HCT116 (cell line): ENCODE measurements around the gene MMP21. TPM values are rescaled to one million over a fixed set of nuclear protein-coding genes. Genes with fewer than 3 reads are reported as not detected.

Experiments
- ATAC-seq: fragments of 200-7000 bp; cut with Tn5 transposase; 2 replicates; pipeline ENCODE4 v1.9.1; 2020; ENCODE audit warnings: mild to moderate bottlenecking, moderate library complexity
- BruUV-seq: library from RNA; stranded (reverse); fragments of 400-500 nt; replicated peaks from 2 replicates; lab custom pipeline; 2021; lab: Mats Ljungman, UMichigan
- CTCF ChIA-PET: fragments of 300-600 bp; sonication (Branson Sonifier 250); formaldehyde crosslinking; loops from one replicate; lab custom pipeline; 2021; ENCODE audit warnings: antibody characterized with exemption; lab: Charles Lee
- POLR2A ChIA-PET: fragments of 300-600, 350-600 bp; sonication (Branson Sonifier 250); formaldehyde crosslinking; loops from one replicate; lab custom pipeline; 2021; ENCODE audit warnings: antibody characterized with exemption; lab: Charles Lee
- RAD21 ChIA-PET, 2 experiments: fragments of 300-600 bp; sonication (Branson Sonifier 250); formaldehyde crosslinking; loops; one replicate each; lab custom pipeline; 2023; ENCODE audit warnings: low total read pairs in 2 of 2; ENCODE audit not compliant: uncharacterized antibody in 2 of 2, unreplicated experiment in 2 of 2, low non-redundant PET in 1 of 2; lab: Charles Lee
- DNase-seq: peaks from one replicate; pipeline ENCODE4 v3.0.0-alpha.2; 2010; ENCODE audit warnings: low read depth, low spot score
- H2AFZ ChIP-seq: fragments of 200-600 bp; shearing (Covaris generic), sonication (generic); 2 replicates; pipeline ENCODE4 v1.6.1; 2017; ENCODE audit warnings: low read depth, mixed run types, mixed read lengths, antibody characterized with exemption, low read length; ENCODE audit not compliant: poor library complexity, severe bottlenecking
- H3K27ac ChIP-seq: 2 replicates; pipeline ENCODE4 v1.5.1; 2012; ENCODE audit warnings: low read depth, low read length
- H3K27me3 ChIP-seq: fragments of 200-600 bp; sonication (generic); 2 replicates; pipeline ENCODE4 v1.6.1; 2016; ENCODE audit warnings: mixed run types, low read length, mixed read lengths; ENCODE audit not compliant: insufficient read depth
- H3K36me3 ChIP-seq, 2 experiments: fragments of 200-500 bp in 1 of 2; fragments of 200-600 bp in 1 of 2; sonication (Bioruptor generic) in 1 of 2; sonication (generic) in 1 of 2; 2 replicates each; pipeline versions ENCODE4 v1.5.1 to v1.6.1; 2014 to 2016; ENCODE audit warnings: low read length in 2 of 2, inconsistent platforms in 1 of 2, mixed read lengths in 1 of 2, mixed run types in 1 of 2; ENCODE audit not compliant: insufficient read depth in 2 of 2, control insufficient read depth in 1 of 2
- H3K4me1 ChIP-seq, 2 experiments: fragments of 200-600 bp in 1 of 2; sonication (generic) in 1 of 2; 2 replicates each; pipeline versions ENCODE4 v1.5.1 to v1.6.1; 2012 to 2017; ENCODE audit warnings: low read length in 2 of 2, inconsistent platforms in 1 of 2, mild to moderate bottlenecking in 1 of 2, mixed read lengths in 1 of 2, mixed run types in 1 of 2, moderate library complexity in 1 of 2; ENCODE audit not compliant: insufficient read depth in 2 of 2, control insufficient read depth in 1 of 2
- H3K4me2 ChIP-seq: fragments of 200-600 bp; sonication (generic); 2 replicates; pipeline ENCODE4 v1.6.1; 2017; ENCODE audit warnings: mixed run types, low read length, mixed read lengths
- H3K4me3 ChIP-seq, 2 experiments: fragments of 200-600 bp in 1 of 2; sonication (generic) in 1 of 2; replicated peaks in 1 of 2; 2 replicates each; pipeline ENCODE4 v1.5.1; 2011 to 2016; ENCODE audit warnings: low read length in 2 of 2, control low read depth in 1 of 2, low read depth in 1 of 2, mild to moderate bottlenecking in 1 of 2, mixed read lengths in 1 of 2, mixed run types in 1 of 2
- H3K79me2 ChIP-seq: fragments of 200-600 bp; sonication (generic); 2 replicates; pipeline ENCODE4 v1.6.1; 2017; ENCODE audit warnings: mild to moderate bottlenecking, mixed run types, low read length, moderate library complexity, mixed read lengths; ENCODE audit not compliant: insufficient read depth
- H3K9ac ChIP-seq: fragments of 200-600 bp; sonication (generic); 2 replicates; pipeline ENCODE4 v1.6.1; 2016; ENCODE audit warnings: low read length, mixed read lengths
- H3K9me2 ChIP-seq: fragments of 200-600 bp; sonication (generic), shearing (Covaris generic); 2 replicates; pipeline ENCODE4 v1.6.1; 2017; ENCODE audit warnings: mixed run types, mild to moderate bottlenecking, moderate library complexity; ENCODE audit not compliant: insufficient read depth
- H3K9me3 ChIP-seq, 2 experiments: fragments of 200-500 bp in 1 of 2; fragments of 200-600 bp in 1 of 2; sonication (Bioruptor generic) in 1 of 2; sonication (generic) in 1 of 2; 2 replicates each; pipeline ENCODE4 v1.6.1; 2014 to 2017; ENCODE audit warnings: low read length in 2 of 2, mixed read lengths in 2 of 2, inconsistent platforms in 1 of 2, low read depth in 1 of 2, mild to moderate bottlenecking in 1 of 2, mixed run types in 1 of 2, moderate library complexity in 1 of 2; ENCODE audit not compliant: control insufficient read depth in 1 of 2, insufficient read depth in 1 of 2
- H4K20me1 ChIP-seq: fragments of 200-600 bp; sonication (generic), shearing (Covaris generic); 2 replicates; pipeline ENCODE4 v1.6.1; 2017; ENCODE audit warnings: mixed run types, mild to moderate bottlenecking, moderate library complexity; ENCODE audit not compliant: insufficient read depth
- CBX3 ChIP-seq: IDR thresholded peaks from 2 replicates; pipeline ENCODE4 v1.6.1; 2012; ENCODE audit warnings: low read depth
- CEBPB ChIP-seq: IDR thresholded peaks from 2 replicates; pipeline ENCODE4 v1.6.1; 2012; ENCODE audit warnings: low read depth
- EGR1 ChIP-seq: IDR thresholded peaks from 2 replicates; pipeline ENCODE4 v1.6.1; 2012; ENCODE audit warnings: low read depth
- ELF1 ChIP-seq: IDR thresholded peaks from 2 replicates; pipeline ENCODE4 v1.6.1; 2012; ENCODE audit warnings: low read depth, borderline replicate concordance
- EZH2phosphoT487 ChIP-seq: fragments of 200-600 bp; IDR thresholded peaks from 2 replicates; pipeline ENCODE4 v1.6.1; 2018; ENCODE audit warnings: antibody characterized with exemption, borderline replicate concordance
- FOSL1 ChIP-seq: IDR thresholded peaks from 2 replicates; pipeline ENCODE4 v1.6.1; 2012; ENCODE audit warnings: low read depth
- JUND ChIP-seq: IDR thresholded peaks from 2 replicates; pipeline ENCODE4 v1.6.1; 2012
- POLR2A ChIP-seq: IDR thresholded peaks from 2 replicates; pipeline ENCODE4 v1.7.0; 2011; ENCODE audit warnings: borderline replicate concordance; ENCODE audit not compliant: insufficient read depth, insufficient read length; ENCODE audit errors: extremely low read depth
- POLR2AphosphoS5 ChIP-seq: IDR thresholded peaks from 2 replicates; pipeline ENCODE4 v1.6.1; 2011; ENCODE audit warnings: mild to moderate bottlenecking, low read depth, low read length, moderate library complexity
- SIN3A ChIP-seq: IDR thresholded peaks from 2 replicates; pipeline ENCODE4 v1.6.1; 2012; ENCODE audit warnings: low read depth
- SRF ChIP-seq: IDR thresholded peaks from 2 replicates; pipeline ENCODE4 v1.6.1; 2012; ENCODE audit warnings: low read depth
- TCF7L2 ChIP-seq: IDR thresholded peaks from 2 replicates; pipeline ENCODE4 v1.7.0; 2011; ENCODE audit warnings: borderline replicate concordance, inconsistent platforms; ENCODE audit not compliant: insufficient read depth, insufficient read length; ENCODE audit errors: extremely low read depth
- YY1 ChIP-seq: IDR thresholded peaks from 2 replicates; pipeline ENCODE4 v1.6.1; 2011; ENCODE audit warnings: low read length, low read depth, moderate library complexity, mild to moderate bottlenecking; ENCODE audit not compliant: insufficient replicate concordance; ENCODE audit errors: extremely low read depth
- intact Hi-C: fragments of 100-400 bp; cut with micrococcal nuclease; formaldehyde crosslinking; loops from 2 replicates; pipeline ENCODE4 v1.10.0; 2022
- total RNA-seq: library from RNA; stranded (reverse); gene quantifications from one replicate; pipeline ENCODE4 v1.2.1, GENCODE V29; 2021; ENCODE audit not compliant: unreplicated experiment
- TF ChIP-seq, protein P1 (sequence below), 3 experiments: fragments of 200-600 bp in 1 of 3; sonication (generic) in 1 of 3; IDR thresholded peaks in 2 of 3; conservative IDR thresholded peaks in 1 of 3; 2 replicates each; pipeline ENCODE4 v1.5.1; 2012 to 2017; ENCODE audit warnings: low read depth in 2 of 3, low read length in 2 of 3, antibody characterized with exemption in 1 of 3, borderline replicate concordance in 1 of 3, control low read depth in 1 of 3, mild to moderate bottlenecking in 1 of 3, mixed read lengths in 1 of 3, mixed run types in 1 of 3, moderate library complexity in 1 of 3; ENCODE audit not compliant: insufficient read depth in 1 of 3
- TF ChIP-seq, protein P2 (sequence below): IDR thresholded peaks from 2 replicates; pipeline ENCODE4 v1.6.1; 2012; ENCODE audit warnings: low read depth
- TF ChIP-seq, protein P3 (sequence below): IDR thresholded peaks from 2 replicates; pipeline ENCODE4 v1.6.1; 2012

The MMP21 gene
- total RNA-seq, 1 experiment from 2014 or later = not detected

DNA sequence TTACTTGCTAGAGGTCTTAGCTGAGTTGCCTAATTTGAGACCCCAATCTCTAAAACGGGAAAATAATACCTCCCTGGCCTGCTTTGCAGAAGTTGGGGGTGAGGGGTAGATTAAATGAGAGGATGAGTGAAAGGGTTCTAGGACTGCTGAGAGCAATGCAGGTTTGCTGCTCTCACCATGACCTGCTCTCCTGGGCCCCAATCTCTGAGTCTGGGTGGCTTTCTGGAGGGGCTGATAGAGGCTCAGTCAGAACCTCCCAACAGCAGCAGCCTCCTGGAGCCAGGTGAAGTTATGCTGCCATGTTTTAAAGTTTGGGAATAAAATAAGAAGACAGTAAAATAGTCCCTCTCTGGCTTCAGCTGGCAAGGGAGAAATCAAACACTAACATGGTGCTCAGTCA lies 40.1 kb upstream of the MMP21 start:
- H3K4me3 ChIP-seq = no peak overlapping the region
- no peaks in the 10 kb centered on the region for H3K4me1 ChIP-seq
- RAD21 ChIA-PET = no interaction called here
- ATAC-seq = no peak
- peaks cover 0 to 5% of the 10 kb centered on the region in 2 experiments; a peak in 2 of 4 replicates for H3K36me3 ChIP-seq
- no peak overlapping the region for H3K9ac ChIP-seq
- no peak for TF ChIP-seq EZH2phosphoT487
- TF ChIP-seq, all 23 proteins: peak for 0
- Histone ChIP-seq H3K27me3 (no peaks in the 10 kb centered on the region), H3K27ac (no peak overlapping the region), H2AFZ (no peak overlapping the region), H3K9me2 (no peaks in the 10 kb centered on the region), H3K9me3 (no peaks in the 10 kb centered on the region), H3K4me2 (no peak overlapping the region), H3K79me2 (0 out of 2 replicates have a peak, but pooled peaks cover under 1% of the 10 kb centered on the region), H4K20me1 (no peaks in the 10 kb centered on the region)
- CTCF ChIA-PET = no interaction called here
- BruUV-seq = no TSS peak
- POLR2A ChIA-PET = no interaction called here
- no peak for DNase-seq
- intact Hi-C loops = no loop called here

DNA sequence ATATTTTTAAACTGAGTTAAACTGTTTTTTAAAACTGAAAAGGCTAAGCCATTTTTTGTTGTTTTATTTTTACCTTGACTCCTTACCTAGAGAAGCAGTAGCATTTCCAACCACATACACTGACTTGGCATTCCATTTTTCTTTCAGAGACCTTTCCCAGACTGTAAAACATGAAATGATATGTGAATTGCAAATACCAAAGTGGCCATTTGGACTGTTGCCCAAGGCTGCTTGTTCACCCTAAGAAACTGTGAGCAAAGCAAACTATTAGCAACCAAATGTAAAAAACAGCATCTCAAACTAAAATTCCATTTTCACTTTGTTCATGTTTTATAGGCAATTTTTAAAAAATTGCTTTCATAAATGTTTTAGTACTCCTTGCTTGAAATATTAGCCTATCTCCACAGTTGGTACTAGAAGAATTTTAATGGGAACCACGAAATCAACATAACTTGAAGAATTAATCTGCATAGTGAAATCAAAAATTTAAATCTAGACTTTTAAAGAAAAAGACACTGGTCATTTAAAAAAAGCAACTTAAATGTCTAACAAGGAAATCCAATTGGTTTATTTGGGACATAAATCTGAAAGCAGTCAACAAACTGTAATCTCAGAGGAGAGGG lies 36.6 kb upstream of the MMP21 start:
- H3K27ac ChIP-seq = no peak overlapping the region
- ChIA-PET RAD21 (no interaction called here), CTCF (no interaction called here), POLR2A (no interaction called here)
- H3K9me2 ChIP-seq = no peaks in the 10 kb centered on the region
- intact Hi-C loops = no loop called here
- no peak for DNase-seq
- no TSS peak for BruUV-seq
- H3K4me1 ChIP-seq = no peaks in the 10 kb centered on the region
- H3K79me2 ChIP-seq = no peaks in the 10 kb centered on the region
- H3K36me3 ChIP-seq = peaks cover 0 to 10% of the 10 kb centered on the region in 2 experiments; a peak in 2 of 4 replicates
- no peaks in the 10 kb centered on the region for H3K27me3 ChIP-seq
- H3K9me3 ChIP-seq = no peaks in the 10 kb centered on the region
- H2AFZ ChIP-seq = no peak overlapping the region
- no peaks in the 10 kb centered on the region for H4K20me1 ChIP-seq
- H3K9ac ChIP-seq = no peak overlapping the region
- no peak for ATAC-seq
- H3K4me3 ChIP-seq = no peak overlapping the region
- H3K4me2 ChIP-seq = no peak overlapping the region
- TF ChIP-seq SRF (no peak), YY1 (no peak), FOSL1 (no peak), TCF7L2 (no peak), SIN3A (no peak), EGR1 (no peak), JUND (no peak), CEBPB (no peak), POLR2AphosphoS5 (no peak), ELF1 (no peak), POLR2A (no peak), CBX3 (no peak)
- TF ChIP-seq, protein P1, sequence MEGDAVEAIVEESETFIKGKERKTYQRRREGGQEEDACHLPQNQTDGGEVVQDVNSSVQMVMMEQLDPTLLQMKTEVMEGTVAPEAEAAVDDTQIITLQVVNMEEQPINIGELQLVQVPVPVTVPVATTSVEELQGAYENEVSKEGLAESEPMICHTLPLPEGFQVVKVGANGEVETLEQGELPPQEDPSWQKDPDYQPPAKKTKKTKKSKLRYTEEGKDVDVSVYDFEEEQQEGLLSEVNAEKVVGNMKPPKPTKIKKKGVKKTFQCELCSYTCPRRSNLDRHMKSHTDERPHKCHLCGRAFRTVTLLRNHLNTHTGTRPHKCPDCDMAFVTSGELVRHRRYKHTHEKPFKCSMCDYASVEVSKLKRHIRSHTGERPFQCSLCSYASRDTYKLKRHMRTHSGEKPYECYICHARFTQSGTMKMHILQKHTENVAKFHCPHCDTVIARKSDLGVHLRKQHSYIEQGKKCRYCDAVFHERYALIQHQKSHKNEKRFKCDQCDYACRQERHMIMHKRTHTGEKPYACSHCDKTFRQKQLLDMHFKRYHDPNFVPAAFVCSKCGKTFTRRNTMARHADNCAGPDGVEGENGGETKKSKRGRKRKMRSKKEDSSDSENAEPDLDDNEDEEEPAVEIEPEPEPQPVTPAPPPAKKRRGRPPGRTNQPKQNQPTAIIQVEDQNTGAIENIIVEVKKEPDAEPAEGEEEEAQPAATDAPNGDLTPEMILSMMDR (IDR thresholded peaks at IDR 0.05 in 2 of 3, conservative IDR thresholded peaks at IDR 0.05 in 1 of 3; ENCODE audit: borderline replicate concordance in 1 of 3, insufficient read depth in 1 of 3, low read depth in 2 of 3, low read length in 2 of 3) = no peak
- TF ChIP-seq, protein P2, sequence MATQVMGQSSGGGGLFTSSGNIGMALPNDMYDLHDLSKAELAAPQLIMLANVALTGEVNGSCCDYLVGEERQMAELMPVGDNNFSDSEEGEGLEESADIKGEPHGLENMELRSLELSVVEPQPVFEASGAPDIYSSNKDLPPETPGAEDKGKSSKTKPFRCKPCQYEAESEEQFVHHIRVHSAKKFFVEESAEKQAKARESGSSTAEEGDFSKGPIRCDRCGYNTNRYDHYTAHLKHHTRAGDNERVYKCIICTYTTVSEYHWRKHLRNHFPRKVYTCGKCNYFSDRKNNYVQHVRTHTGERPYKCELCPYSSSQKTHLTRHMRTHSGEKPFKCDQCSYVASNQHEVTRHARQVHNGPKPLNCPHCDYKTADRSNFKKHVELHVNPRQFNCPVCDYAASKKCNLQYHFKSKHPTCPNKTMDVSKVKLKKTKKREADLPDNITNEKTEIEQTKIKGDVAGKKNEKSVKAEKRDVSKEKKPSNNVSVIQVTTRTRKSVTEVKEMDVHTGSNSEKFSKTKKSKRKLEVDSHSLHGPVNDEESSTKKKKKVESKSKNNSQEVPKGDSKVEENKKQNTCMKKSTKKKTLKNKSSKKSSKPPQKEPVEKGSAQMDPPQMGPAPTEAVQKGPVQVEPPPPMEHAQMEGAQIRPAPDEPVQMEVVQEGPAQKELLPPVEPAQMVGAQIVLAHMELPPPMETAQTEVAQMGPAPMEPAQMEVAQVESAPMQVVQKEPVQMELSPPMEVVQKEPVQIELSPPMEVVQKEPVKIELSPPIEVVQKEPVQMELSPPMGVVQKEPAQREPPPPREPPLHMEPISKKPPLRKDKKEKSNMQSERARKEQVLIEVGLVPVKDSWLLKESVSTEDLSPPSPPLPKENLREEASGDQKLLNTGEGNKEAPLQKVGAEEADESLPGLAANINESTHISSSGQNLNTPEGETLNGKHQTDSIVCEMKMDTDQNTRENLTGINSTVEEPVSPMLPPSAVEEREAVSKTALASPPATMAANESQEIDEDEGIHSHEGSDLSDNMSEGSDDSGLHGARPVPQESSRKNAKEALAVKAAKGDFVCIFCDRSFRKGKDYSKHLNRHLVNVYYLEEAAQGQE = no peak
- TF ChIP-seq, protein P3, sequence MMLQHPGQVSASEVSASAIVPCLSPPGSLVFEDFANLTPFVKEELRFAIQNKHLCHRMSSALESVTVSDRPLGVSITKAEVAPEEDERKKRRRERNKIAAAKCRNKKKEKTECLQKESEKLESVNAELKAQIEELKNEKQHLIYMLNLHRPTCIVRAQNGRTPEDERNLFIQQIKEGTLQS = no peak
